WERI-Rb-1 (cell line): ENCODE data around the gene AFTPH.

Source experiments
- DNase-seq: peaks from one replicate; pipeline ENCODE4 v3.0.0-alpha.2; 2020
- H3K27ac ChIP-seq: fragments of 250-450 bp; sonication (Bioruptor Pico); 2 replicates; pipeline ENCODE4 v1.5.1; 2020; ENCODE audit warnings: mild to moderate bottlenecking, moderate library complexity
- H3K27me3 ChIP-seq: fragments of 250-450 bp; sonication (Bioruptor Pico); 2 replicates; pipeline ENCODE4 v1.5.1; 2021; ENCODE audit warnings: mild to moderate bottlenecking, low read depth, moderate library complexity; ENCODE audit not compliant: insufficient read depth, severe bottlenecking
- H3K36me3 ChIP-seq: fragments of 250-450 bp; sonication (Bioruptor Pico); 2 replicates; pipeline ENCODE4 v1.5.1; 2020; ENCODE audit warnings: mild to moderate bottlenecking, moderate library complexity
- H3K4me3 ChIP-seq: 2 replicates; pipeline ENCODE4 v1.5.1; 2011; ENCODE audit warnings: low read depth, mild to moderate bottlenecking, control low read depth, low read length
- H3K9me3 ChIP-seq: fragments of 250-450 bp; sonication (Bioruptor Pico); 2 replicates; pipeline ENCODE4 v1.5.1; 2021; ENCODE audit warnings: mild to moderate bottlenecking, moderate library complexity; ENCODE audit not compliant: severe bottlenecking
- TF ChIP-seq, protein P1 (sequence below): IDR thresholded peaks from 2 replicates; pipeline ENCODE4 v1.5.1; 2011; ENCODE audit warnings: low read depth, mild to moderate bottlenecking, control low read depth, inconsistent platforms, low read length

AFTPH gene

DNA sequence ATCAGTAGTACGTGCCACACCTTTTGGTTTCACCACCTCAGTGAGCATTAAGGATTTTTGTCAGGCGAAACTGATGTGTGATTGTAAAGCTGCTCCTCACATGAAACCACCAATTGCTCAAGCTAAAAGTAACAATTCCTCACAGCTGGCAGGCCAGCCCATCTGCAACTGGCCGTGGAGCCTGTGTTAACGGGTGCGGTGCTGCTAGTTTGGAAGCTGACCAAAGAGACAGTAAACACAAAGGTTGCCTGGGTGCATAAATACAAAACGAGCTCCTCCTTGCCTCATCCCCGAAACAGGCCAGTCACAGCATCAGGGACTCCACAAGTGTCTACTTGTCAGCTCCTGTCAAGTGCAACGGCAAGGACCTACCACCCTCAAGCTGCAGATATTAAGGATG lies 38.2 kb upstream of the AFTPH start:
- no peak for DNase-seq
- Histone ChIP-seq H3K27ac (no peak overlapping the region), H3K9me3 (no peaks in the 10 kb centered on the region), H3K4me3 (no peak overlapping the region), H3K27me3 (no peaks in the 10 kb centered on the region), H3K36me3 (no peaks in the 10 kb centered on the region)
- TF ChIP-seq, protein P1, sequence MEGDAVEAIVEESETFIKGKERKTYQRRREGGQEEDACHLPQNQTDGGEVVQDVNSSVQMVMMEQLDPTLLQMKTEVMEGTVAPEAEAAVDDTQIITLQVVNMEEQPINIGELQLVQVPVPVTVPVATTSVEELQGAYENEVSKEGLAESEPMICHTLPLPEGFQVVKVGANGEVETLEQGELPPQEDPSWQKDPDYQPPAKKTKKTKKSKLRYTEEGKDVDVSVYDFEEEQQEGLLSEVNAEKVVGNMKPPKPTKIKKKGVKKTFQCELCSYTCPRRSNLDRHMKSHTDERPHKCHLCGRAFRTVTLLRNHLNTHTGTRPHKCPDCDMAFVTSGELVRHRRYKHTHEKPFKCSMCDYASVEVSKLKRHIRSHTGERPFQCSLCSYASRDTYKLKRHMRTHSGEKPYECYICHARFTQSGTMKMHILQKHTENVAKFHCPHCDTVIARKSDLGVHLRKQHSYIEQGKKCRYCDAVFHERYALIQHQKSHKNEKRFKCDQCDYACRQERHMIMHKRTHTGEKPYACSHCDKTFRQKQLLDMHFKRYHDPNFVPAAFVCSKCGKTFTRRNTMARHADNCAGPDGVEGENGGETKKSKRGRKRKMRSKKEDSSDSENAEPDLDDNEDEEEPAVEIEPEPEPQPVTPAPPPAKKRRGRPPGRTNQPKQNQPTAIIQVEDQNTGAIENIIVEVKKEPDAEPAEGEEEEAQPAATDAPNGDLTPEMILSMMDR, result no peak

DNA sequence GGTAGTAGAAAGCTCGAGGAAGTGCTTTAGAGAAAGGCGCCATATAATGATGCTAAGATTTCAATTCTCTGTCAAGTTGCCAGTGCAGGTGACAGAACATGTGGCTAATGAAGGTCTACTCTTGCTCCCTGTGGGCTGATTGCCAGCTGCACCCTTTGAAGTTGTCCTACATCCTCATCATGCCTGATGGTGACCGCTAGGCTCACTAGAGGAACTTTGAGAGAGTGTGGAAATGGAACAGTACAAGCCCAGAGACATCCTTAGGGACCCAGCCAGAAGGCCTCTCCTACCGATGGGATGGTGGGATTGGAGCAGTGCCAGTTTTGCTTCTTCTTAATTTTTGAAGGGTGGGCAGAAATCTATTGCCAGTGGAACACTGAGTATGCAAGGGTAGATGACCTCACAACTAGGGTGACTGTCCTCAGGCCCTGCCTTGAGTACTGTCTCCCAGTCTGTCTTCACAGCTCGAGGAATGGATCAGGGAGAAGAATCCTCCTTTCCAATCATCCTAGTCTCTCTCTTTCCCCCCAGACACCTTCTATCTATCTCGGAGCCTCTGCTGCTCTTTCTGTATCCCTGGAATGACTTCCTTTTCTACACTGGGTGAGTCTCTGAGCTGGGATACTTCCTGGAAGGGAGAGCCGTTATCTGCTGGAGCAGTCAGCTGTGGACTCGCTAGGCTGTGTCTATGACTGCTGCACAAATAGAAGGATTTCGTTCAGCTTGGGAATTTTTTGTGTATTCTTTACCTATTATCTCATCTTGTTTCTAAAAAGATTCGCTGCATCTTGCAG lies 36.7 kb upstream of the AFTPH start:
- Histone ChIP-seq H3K4me3 (no peak overlapping the region), H3K36me3 (no peaks in the 10 kb centered on the region), H3K27me3 (no peaks in the 10 kb centered on the region), H3K27ac (no peak overlapping the region), H3K9me3 (no peaks in the 10 kb centered on the region)
- TF ChIP-seq, protein P1, result no peak
- DNase-seq, result no peak

DNA sequence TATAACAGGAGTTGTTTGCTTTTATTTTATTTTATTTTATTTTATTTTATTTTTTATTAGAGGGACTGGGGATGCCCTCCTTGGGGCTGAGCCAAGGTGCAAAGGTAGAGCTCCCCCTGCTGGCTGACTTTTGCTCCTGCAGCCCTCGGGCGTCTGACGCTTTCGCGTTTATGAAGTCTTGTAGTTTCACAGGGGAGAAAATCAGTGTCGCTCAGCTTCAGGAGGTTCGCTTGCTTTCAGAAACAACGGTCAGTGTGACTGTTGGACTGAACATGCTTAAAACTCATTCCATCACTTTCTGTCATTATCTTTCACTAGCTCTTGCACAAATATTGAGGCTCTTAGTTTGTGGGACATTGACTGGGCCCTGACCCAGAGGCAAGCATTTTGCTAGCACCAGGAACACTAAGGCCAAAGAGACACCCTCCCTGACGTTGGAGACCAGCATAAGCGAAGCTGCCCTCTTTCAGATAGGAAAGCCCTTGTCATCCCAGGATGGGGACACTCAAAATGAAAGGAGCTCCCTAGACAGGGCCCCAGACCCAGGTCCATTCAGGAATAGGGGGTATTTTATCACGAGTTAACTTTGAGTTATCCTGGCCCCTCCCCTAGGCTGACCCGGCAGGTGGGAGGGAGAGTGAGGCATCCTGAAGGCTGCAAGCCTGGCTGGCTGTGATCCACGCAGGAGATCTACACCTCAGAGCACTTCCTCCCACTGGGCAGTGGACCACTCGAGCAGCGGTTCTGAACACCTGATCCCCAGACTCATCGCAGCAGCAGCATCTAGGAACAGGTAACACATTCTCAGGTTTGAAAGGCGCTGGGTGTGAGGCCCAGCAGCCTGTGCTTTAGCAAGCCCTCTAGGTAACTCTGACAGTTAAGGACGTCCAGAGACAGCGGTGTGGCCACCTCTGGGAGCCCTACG lies 35.8 kb upstream of the AFTPH start:
- peak; percentile 83 for DNase-seq
- Histone ChIP-seq H3K9me3 (no peaks in the 10 kb centered on the region), H3K27me3 (no peaks in the 10 kb centered on the region), H3K4me3 (no peak overlapping the region), H3K36me3 (no peaks in the 10 kb centered on the region), H3K27ac (no peak overlapping the region)
- TF ChIP-seq, protein P1, result peak; percentile 91

DNA sequence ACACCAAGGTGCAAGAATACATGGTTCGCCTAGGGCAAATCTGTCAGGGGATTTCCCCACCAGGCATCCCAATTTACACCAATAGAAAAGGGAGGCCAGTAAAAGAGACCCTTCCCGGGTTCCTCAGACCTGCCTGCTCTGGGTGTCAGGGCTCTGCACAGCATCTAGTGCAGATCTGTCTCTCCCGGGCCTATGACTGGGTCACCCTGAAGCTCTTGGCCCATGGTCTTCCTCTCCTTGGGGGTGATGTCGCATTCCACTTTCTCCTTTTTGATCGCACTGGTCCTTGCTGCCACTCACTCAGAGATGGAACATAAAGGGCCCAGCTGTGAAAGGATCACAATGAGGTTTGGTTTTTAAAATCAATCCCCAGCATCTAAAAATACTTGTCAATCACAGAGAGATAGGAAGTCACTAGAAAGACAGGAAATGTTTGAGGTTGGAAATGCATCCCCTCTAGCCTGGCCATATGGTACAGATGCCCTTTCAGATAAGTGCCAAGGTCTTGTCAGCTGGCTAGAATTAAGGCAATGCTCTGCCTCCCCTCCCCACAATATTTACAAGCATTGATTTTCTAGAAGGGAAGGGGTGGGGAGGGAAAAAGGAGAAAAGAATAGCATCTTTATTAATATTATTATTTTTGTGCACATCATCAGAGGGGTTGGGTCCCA lies 34.9 kb upstream of the AFTPH start:
- Histone ChIP-seq H3K9me3 (no peaks in the 10 kb centered on the region), H3K27ac (no peak overlapping the region), H3K27me3 (no peaks in the 10 kb centered on the region), H3K36me3 (no peaks in the 10 kb centered on the region), H3K4me3 (no peak overlapping the region)
- TF ChIP-seq, protein P1, result no peak
- no peak for DNase-seq

DNA sequence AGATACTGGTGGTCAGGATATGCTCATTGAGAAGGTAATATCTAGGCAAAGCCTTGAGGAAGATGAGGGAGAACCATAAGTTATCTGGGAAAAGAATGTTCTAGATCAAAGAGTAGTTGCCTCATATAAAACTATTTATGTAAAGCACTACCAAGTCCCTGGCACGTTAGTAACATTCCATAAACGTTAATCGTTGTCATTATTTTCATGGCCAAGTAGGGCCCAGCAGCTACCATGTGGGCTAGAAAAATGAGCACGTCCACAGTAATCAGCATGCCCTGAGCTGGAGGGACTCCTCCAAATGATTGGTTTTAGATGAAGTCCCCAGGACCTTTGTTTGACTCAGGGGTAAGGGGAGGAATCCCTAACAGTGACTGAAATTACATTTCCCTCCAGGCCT lies 32.7 kb upstream of the AFTPH start:
- Histone ChIP-seq H3K9me3 (no peaks in the 10 kb centered on the region), H3K4me3 (no peak overlapping the region), H3K27me3 (no peaks in the 10 kb centered on the region), H3K36me3 (no peaks in the 10 kb centered on the region), H3K27ac (no peak overlapping the region)
- no peak for DNase-seq
- TF ChIP-seq, protein P1, result no peak
